K562 (cell line): ENCODE data around the gene FANCI. TPM values are rescaled to one million over a fixed set of nuclear protein-coding genes. Genes with fewer than 3 reads are reported as not detected.

ENCODE experiments used
- ATAC-seq: fragments of 200-7000 bp; cut with Tn5 transposase; 3 replicates; pipeline ENCODE4 v1.9.1; 2020; ENCODE audit warnings: moderate library complexity
- BruUV-seq: library from RNA; stranded (reverse); fragments of 400-500 nt; replicated peaks from 2 replicates; lab custom pipeline; 2021; lab: Mats Ljungman, UMichigan
- CTCF ChIA-PET: fragments of 300-600 bp; formaldehyde crosslinking; extraction: SDS; loops from one replicate; lab custom pipeline; 2021; ENCODE audit warnings: low intra/inter-chr PET ratio; lab: Yijun Ruan, JAX
- POLR2A ChIA-PET: fragments of 300-600, 350-650 bp; sonication (Branson Sonifier 250); formaldehyde crosslinking; extraction: SDS; loops from one replicate; lab custom pipeline; 2021; ENCODE audit warnings: antibody characterized with exemption, inconsistent platforms; lab: Yijun Ruan, JAX
- DNase-seq, 4 experiments: peaks; one replicate each; pipeline versions ENCODE4 v3.0.0 to v3.0.0-alpha.2; 2011 to 2018; ENCODE audit warnings: low spot score in 3 of 4, mixed read lengths in 3 of 4; ENCODE audit errors: extremely low read depth in 1 of 4
- FAIRE-seq: peaks from 2 replicates; lab custom pipeline; 2011; peaks lifted over from hg19 to GRCh38; lab: Jason Lieb, UNC
- H2AFZ ChIP-seq: 2 replicates; pipeline ENCODE4 v1.6.0; 2011; ENCODE audit warnings: low read depth, low read length, control low read depth, inconsistent platforms
- H3K27ac ChIP-seq: fragments of 200-600 bp; 3 replicates; pipeline ENCODE4 v1.8.0; 2011; ENCODE audit warnings: low read depth, mild to moderate bottlenecking, control low read depth, inconsistent platforms, low read length, moderate library complexity, mixed read lengths; ENCODE audit errors: extremely low read depth
- H3K27me3 ChIP-seq, 2 experiments: fragments of 300-600 bp in 1 of 2; 2 replicates in 1 of 2; 3 replicates in 1 of 2; pipeline versions ENCODE4 v1.6.0 to v1.8.0; 2011; ENCODE audit warnings: inconsistent platforms in 2 of 2, low read length in 2 of 2, mild to moderate bottlenecking in 1 of 2, mixed read lengths in 1 of 2, moderate library complexity in 1 of 2; ENCODE audit not compliant: control insufficient read depth in 2 of 2, insufficient read depth in 2 of 2
- H3K36me3 ChIP-seq: fragments of 300-600 bp; 3 replicates; pipeline ENCODE4 v1.8.0; 2011; ENCODE audit warnings: mild to moderate bottlenecking, low read length, inconsistent platforms; ENCODE audit not compliant: control insufficient read depth, insufficient read depth
- H3K4me1 ChIP-seq, 2 experiments: fragments of 200-600 bp in 1 of 2; replicated peaks in 1 of 2; 2 replicates in 1 of 2; 3 replicates in 1 of 2; pipeline versions ENCODE4 v1.5.1 to v1.8.0; 2011; ENCODE audit warnings: inconsistent platforms in 2 of 2, low read length in 2 of 2, mild to moderate bottlenecking in 1 of 2, mixed read lengths in 1 of 2, moderate library complexity in 1 of 2; ENCODE audit not compliant: control insufficient read depth in 2 of 2, insufficient read depth in 2 of 2
- H3K4me2 ChIP-seq: 2 replicates; pipeline ENCODE4 v1.6.1; 2011; ENCODE audit warnings: low read length, control low read depth, inconsistent platforms, mixed read lengths; ENCODE audit not compliant: insufficient read depth
- H3K4me3 ChIP-seq: fragments of 200-600 bp; sonication (generic), shearing (Covaris generic); 2 replicates; pipeline ENCODE4 v1.5.1; 2016; ENCODE audit warnings: control low read depth, inconsistent platforms
- H3K79me2 ChIP-seq: fragments of 200-600 bp; 3 replicates; pipeline ENCODE4 v1.8.0; 2011; ENCODE audit warnings: low read length, inconsistent platforms; ENCODE audit not compliant: control insufficient read depth, insufficient read depth
- H3K9ac ChIP-seq, 2 experiments: 2 replicates each; pipeline versions ENCODE4 v1.6.0 to v1.6.1; 2011; ENCODE audit warnings: low read depth in 2 of 2, low read length in 2 of 2, control low read depth in 1 of 2, inconsistent platforms in 1 of 2, mild to moderate bottlenecking in 1 of 2, mixed read lengths in 1 of 2; ENCODE audit not compliant: insufficient read depth in 1 of 2
- H3K9me1 ChIP-seq: one replicate; pipeline ENCODE4 v1.6.0; 2011; ENCODE audit warnings: inconsistent platforms, mild to moderate bottlenecking, low read length, moderate library complexity; ENCODE audit not compliant: control insufficient read depth, insufficient read depth
- H3K9me3 ChIP-seq: replicated peaks from 2 replicates; pipeline ENCODE4 v1.5.1; 2011; ENCODE audit warnings: low read depth, low read length, inconsistent platforms; ENCODE audit not compliant: control insufficient read depth, insufficient read depth
- H4K20me1 ChIP-seq: replicated peaks from 2 replicates; pipeline ENCODE4 v1.6.1; 2011; ENCODE audit warnings: low read length, inconsistent platforms, mixed read lengths; ENCODE audit not compliant: control insufficient read depth, insufficient read depth
- CBFA2T3 ChIP-seq: fragments of 450-650 bp; IDR thresholded peaks from 2 replicates; pipeline ENCODE4 v1.6.1; 2017
- CTCF ChIP-seq, 3 experiments: IDR thresholded peaks in 2 of 3; conservative IDR thresholded peaks in 1 of 3; 2 replicates each; pipeline ENCODE4 v1.5.1; 2011 to 2012; ENCODE audit warnings: low read length in 3 of 3, mild to moderate bottlenecking in 3 of 3, control low read depth in 2 of 3, improper control_type of control experiment in 1 of 3, inconsistent platforms in 1 of 3, low read depth in 1 of 3, mixed read lengths in 1 of 3, moderate library complexity in 1 of 3; ENCODE audit not compliant: insufficient read depth in 2 of 3
- ERF ChIP-seq: fragments of 450-650 bp; formaldehyde crosslinking; IDR thresholded peaks from 2 replicates; pipeline ENCODE4 v1.4.0; 2020; ENCODE audit warnings: mild to moderate bottlenecking, mixed read lengths
- HSF4 ChIP-seq: fragments of 250-450 bp; sonication (Bioruptor Pico); IDR thresholded peaks from 2 replicates; pipeline ENCODE4 v2.1.2; 2022; ENCODE audit warnings: mild to moderate bottlenecking, moderate library complexity, borderline replicate concordance
- IRF1 ChIP-seq: sonication (generic); formaldehyde crosslinking; IDR thresholded peaks from 2 replicates; pipeline ENCODE4 v1.8.0; 2022; ENCODE audit warnings: missing genetic modification reagents, mild to moderate bottlenecking, borderline replicate concordance
- MEF2A ChIP-seq: IDR thresholded peaks from 2 replicates; pipeline ENCODE4 v1.6.1; 2011; ENCODE audit warnings: low read depth, mild to moderate bottlenecking, low read length, moderate library complexity; ENCODE audit not compliant: control insufficient read depth
- NRF1 ChIP-seq, 2 experiments: fragments of 450-650 bp; IDR thresholded peaks in 1 of 2; conservative IDR thresholded peaks in 1 of 2; 2 replicates each; pipeline ENCODE4 v1.6.1; 2014; ENCODE audit warnings: mild to moderate bottlenecking in 2 of 2
- USF2 ChIP-seq: sonication (generic); formaldehyde crosslinking; IDR thresholded peaks from 2 replicates; pipeline ENCODE4 v1.5.0; 2020; ENCODE audit warnings: missing genetic modification reagents
- ZFX ChIP-seq: sonication (generic); formaldehyde crosslinking; IDR thresholded peaks from 2 replicates; pipeline ENCODE4 v1.8.0; 2022; ENCODE audit warnings: mild to moderate bottlenecking, missing genetic modification reagents, moderate library complexity
- ZNF24 ChIP-seq: fragments of 450-650 bp; IDR thresholded peaks from 2 replicates; pipeline ENCODE4 v1.6.1; 2016
- ZNF282 ChIP-seq: sonication (generic); formaldehyde crosslinking; IDR thresholded peaks from 2 replicates; pipeline ENCODE4 v1.8.1; 2023; ENCODE audit warnings: missing genetic modification reagents
- WGBS: fragments of 100-300 bp; shearing (Covaris generic); methylation state at CpG from one replicate; pipeline ENCODE4 v1.1.6; 2016; ENCODE audit warnings: low coverage, mixed read lengths; ENCODE audit not compliant: insufficient coverage; ENCODE audit errors: missing lambda C conversion rate; 5-methylcytosine and 5-hydroxymethylcytosine counted together
- in situ Hi-C: fragments of 300-500 bp; cut with MboI; formaldehyde crosslinking; loops from 4 replicates; pipeline ENCODE4 v1.15.0; 2018; ENCODE audit warnings: inconsistent platforms, mixed read lengths
- intact Hi-C: fragments of 100-400 bp; cut with micrococcal nuclease; formaldehyde crosslinking; loops from 2 replicates; pipeline ENCODE4 v1.14.2; 2022
- polyA plus RNA-seq, 8 experiments: library from polyadenylated mRNA; depleted of rRNA in 4 of 8; stranded (reverse) in 5 of 8; unstranded in 3 of 8; fragments of >200 nt; fragmentation: Nextera tagmentation in 2 of 8; fragmentation: Illumina TruSeq in 1 of 8; extraction: Ambion mirVana in 2 of 8; extraction: Trizol in 1 of 8; gene quantifications; 2 replicates each; pipeline versions ENCODE4 v1.2.1 to v1.2.3, GENCODE V29; 2011 to 2014; ENCODE audit warnings: inconsistent platforms in 1 of 8, missing spikeins in 1 of 8
- total RNA-seq, 7 experiments: library from RNA; depleted of rRNA in 6 of 7; stranded (reverse); fragments of >200 nt in 6 of 7; fragmentation: Illumina TruSeq in 2 of 7; extraction: Trizol in 2 of 7; gene quantifications; 2 replicates each; pipeline versions ENCODE4 v1.2.1 to v1.2.3, GENCODE V29; 2011 to 2021; ENCODE audit warnings: low replicate concordance in 1 of 7

The FANCI gene
- total and polyA plus RNA-seq, 9 of the 15 experiments (the other 6 are each of a cell fraction or from before 2014, with no cell fraction given), result 72.1 to 165 (median 131) TPM

- TF ChIP-seq CTCF (IDR thresholded peaks at IDR 0.05 in 2 of 3, conservative IDR thresholded peaks at IDR 0.05 in 1 of 3; ENCODE audit: insufficient read depth in 2 of 3, low read depth in 1 of 3, low read length in 3 of 3), result peak; percentile 36 to 59 (median 48)
- no peak for TF ChIP-seq MEF2A
- TF ChIP-seq HSF4 (CRISPR knock-in tag), result no peak
- TF ChIP-seq ZFX (CRISPR knock-in tag), result no peak
These were observed 113.0 kb downstream of the FANCI start (continued) for GRCh38 chr15:89356634-89357298.

- CTCF ChIA-PET, result interaction anchor here (0.7 to 5.1 kb wide), 7 partner anchors 41 to 341 kb away, joined by 3 to 65 read pairs (median 8); no protein-coding TSS in a partner anchor
- TF ChIP-seq CBFA2T3, result no peak
- no peak for TF ChIP-seq IRF1
- TF ChIP-seq NRF1 (conservative IDR thresholded peaks at IDR 0.05 in 1 of 2, IDR thresholded peaks at IDR 0.05 in 1 of 2), result peak; percentile 17 to 42; a peak in 1 of 4 replicates
- no peak for TF ChIP-seq ZNF24
- TF ChIP-seq USF2, result no peak
- TF ChIP-seq ZNF282 (CRISPR knock-in tag), result 0 out of 2 replicates have a peak, but pooled peaks have one; percentile 20
- no peak for TF ChIP-seq ERF (CRISPR knock-in tag)
- no peaks in the 10 kb centered on the region for H3K9me1 ChIP-seq
- H3K27me3 ChIP-seq, result peaks cover 48 to 88% of the 10 kb centered on the region in 2 experiments
- intact Hi-C loops (loop anchor here (1.0 to 10.0 kb wide), 4 partner anchors 40 to 196 kb away; no protein-coding TSS in a partner anchor), in situ Hi-C loops (no loop called here)
- H2AFZ ChIP-seq, result peak overlapping the region; percentile 96
- no peaks in the 10 kb centered on the region for H3K79me2 ChIP-seq
- peaks cover 23% of the 10 kb centered on the region for H4K20me1 ChIP-seq
- 0% methylated on average over 16 of the region's 16 CpGs for WGBS
- H3K4me3 ChIP-seq, result peak overlapping the region; percentile 50
- no peak for DNase-seq
- no peaks in the 10 kb centered on the region for H3K9me3 ChIP-seq
- POLR2A ChIA-PET, result interaction anchor here (0.6 to 0.8 kb wide), 2 partner anchors 12 to 30 kb away, joined by 3 to 4 read pairs; no protein-coding TSS in a partner anchor
- peak overlapping the region in 1 of 2 experiments; percentile 90; a peak in 2 of 4 replicates for H3K9ac ChIP-seq
- no TSS peak for BruUV-seq
- H3K4me1 ChIP-seq, result peaks cover 0 to 41% of the 10 kb centered on the region in 2 experiments; a peak in 2 of 5 replicates
- no peak overlapping the region for H3K27ac ChIP-seq
- H3K4me2 ChIP-seq, result peak overlapping the region; percentile 81
- H3K36me3 ChIP-seq, result no peaks in the 10 kb centered on the region
- peak; percentile 58 for FAIRE-seq
- ATAC-seq, result no peak
These were observed 114.6 kb downstream of the FANCI start for GRCh38 chr15:89358435-89358754.
